ENCODE data around the gene SPATA9.

The SPATA9 gene, protein sequence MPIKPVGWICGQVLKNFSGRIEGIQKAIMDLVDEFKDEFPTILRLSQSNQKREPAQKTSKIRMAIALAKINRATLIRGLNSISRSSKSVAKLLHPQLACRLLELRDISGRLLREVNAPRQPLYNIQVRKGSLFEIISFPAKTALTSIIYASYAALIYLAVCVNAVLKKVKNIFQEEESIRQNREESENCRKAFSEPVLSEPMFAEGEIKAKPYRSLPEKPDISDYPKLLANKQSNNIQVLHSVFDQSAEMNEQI

DNA sequence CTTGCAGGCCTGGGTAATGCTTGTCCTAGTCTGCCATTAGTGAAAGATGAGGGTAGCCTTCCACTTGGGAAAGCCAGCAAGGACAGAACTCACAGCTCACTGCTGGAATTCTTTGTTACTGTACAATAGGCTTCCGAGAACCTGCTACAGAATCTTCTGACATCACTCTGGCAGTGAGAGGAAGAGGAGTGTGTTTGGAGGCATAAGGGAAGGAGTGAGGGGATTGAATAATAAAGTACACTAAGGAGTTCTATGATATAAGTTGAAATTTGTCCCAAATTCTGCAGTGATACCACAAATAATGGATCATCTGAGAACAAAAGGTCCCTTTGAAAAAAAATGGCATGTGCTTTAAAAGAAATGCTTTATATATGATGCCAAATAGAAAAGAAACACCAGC is at the start of gene SPATA9:
TSS of gene SPATA9 (minus strand) at position 101 of the 400 bp plus-strand sequence. CDS start 137 bp downstream, outside the sequence.
- no peak for TF ChIP-seq POLR2A (IDR thresholded peaks at IDR 0.05; ENCODE audit: low read depth, low read length)
- FAIRE-seq: no peak

DNA sequence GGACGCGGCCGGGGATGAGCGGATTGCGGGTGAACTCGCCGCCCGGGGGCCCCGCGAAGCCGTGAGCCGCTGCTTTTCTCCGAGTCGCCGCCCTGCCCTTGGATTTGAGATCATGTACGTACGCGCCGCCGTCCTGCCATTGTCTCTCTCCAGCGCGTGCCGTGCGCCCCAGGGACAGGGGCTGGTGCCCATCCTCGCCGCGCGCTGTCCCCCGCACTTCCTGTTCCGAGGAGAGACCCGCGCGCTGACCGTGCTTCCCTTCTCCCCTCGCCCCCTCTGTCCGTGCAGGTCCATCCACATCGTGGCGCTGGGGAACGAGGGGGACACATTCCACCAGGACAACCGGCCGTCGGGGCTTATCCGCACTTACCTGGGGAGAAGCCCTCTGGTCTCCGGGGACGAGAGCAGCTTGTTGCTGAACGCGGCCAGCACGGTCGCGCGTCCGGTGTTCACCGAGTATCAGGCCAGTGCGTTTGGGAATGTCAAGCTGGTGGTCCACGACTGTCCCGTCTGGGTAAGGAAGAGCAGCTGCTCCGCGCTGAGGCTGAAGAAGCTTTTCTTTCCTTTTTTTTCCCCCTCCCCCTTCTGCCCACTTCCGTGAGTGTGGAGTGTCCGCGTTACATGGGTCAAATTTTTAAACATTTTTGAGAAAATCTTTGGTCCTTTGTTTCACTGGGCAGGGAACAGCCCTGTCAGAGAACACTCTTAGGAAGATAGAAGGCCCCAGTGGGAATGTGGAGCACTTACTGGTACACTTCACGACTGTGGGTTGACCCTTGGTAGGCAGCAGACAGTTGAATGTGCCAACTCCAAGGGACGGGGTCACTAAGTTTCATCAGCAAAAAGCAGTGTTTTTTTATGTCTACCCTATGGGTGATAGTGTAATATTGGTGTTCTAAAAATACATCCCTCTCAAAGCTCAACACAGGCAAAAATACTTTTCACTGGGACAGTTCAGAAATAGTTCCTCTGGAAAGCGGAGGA is 49.1 kb upstream of the SPATA9 start:
- DNase-seq (ENCODE audit: insufficient read length, low spot score): no peak
- no peak for FAIRE-seq

More for the DNA sequence above, at the start of gene SPATA9:
- DNase-seq (ENCODE audit: insufficient read length, low spot score): no peak

DNA sequence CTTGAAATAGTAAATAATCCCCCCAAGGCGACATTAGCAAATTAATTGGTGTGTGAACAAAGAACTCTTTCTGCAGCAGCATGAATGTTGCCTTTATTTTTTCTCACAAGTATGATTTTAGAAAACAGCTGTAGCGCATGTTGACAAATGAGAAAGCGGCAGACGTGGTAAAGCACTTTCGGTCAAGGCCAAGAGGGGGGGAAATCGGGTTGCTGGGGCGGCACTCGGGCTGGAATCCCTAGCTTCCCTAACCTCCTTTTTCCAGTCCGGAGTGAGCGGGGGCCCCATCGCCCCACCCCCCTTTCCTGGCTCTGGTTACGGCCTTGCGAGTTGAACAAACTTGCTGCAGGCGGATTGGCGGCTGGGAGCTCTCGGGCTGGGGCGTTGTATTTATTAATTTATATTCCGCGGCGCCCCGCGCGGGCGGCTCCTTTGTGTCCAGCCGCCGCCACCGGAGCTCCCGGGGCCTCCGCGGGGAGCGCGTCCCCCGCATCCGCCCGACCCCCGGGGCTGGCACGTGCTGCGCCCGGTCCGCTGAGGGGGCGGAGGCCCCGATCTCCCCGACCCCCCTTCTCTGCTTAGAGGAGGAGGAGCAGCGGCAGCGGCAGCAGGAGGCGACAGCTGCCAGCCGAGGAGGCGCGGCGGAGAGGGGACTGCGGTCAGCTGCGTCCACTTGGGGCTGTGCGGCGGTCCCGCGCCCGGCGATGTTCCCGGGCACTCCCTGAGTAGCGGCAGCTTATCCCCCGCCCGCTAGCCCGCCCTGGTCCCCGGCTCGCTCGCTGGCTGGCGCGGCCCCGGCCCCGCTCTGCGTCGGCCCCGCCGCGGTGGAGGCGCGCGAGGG is 48.2 kb upstream of the SPATA9 start, which contains the start of gene RHOBTB3:
TSS of gene RHOBTB3 (plus strand) at position 607 of the 841 bp plus-strand sequence. CDS start 347 bp downstream, outside the sequence.
- peak; percentile 47 for DNase-seq (ENCODE audit: insufficient read length, low spot score)

More for the DNA sequence above, 49.1 kb upstream of the SPATA9 start:
- TF ChIP-seq POLR2A (IDR thresholded peaks at IDR 0.05; ENCODE audit: low read depth, low read length): no peak; the same call in 1 of the 2 replicates

DNA sequence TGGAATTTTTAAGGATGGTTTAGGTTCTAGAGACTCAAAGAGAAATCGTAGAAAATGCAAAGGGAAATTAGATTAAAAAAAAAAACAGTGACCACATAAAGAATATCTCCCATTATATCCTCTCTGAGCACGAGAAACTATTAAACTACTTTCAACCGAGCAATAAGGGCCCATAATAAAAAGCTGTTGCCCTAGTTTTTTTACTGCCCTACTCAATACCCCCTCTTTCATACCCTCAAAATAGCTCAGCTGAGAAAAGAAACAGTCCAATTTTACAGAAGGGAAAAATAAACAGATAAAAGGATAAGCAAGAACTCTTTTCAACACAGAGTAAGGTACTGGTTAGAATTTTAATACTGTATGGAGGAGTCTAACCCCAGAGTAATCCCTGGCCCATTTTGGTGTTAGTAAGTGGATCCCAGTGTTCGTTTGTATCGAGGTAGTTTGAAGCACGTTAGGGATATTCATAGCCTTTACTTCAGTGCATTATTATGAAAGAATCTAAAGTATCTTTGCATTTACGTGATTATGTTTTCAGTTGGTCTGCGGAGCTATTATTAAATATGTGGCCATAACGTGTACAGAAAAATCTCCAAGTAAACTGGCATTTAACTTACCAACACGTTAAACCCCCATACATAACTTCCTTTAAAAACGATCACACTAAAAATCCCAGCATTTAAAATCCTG is 47.4 kb upstream of the SPATA9 start:
- TF ChIP-seq POLR2A (IDR thresholded peaks at IDR 0.05; ENCODE audit: low read depth, low read length): no peak
- DNase-seq (ENCODE audit: insufficient read length, low spot score) (no peak), FAIRE-seq (peak; percentile 27)

More for the DNA sequence above, 48.2 kb upstream of the SPATA9 start, which contains the start of gene RHOBTB3:
- TF ChIP-seq POLR2A (IDR thresholded peaks at IDR 0.05; ENCODE audit: low read depth, low read length): peak; percentile 89
- FAIRE-seq: peak; percentile 55

DNA sequence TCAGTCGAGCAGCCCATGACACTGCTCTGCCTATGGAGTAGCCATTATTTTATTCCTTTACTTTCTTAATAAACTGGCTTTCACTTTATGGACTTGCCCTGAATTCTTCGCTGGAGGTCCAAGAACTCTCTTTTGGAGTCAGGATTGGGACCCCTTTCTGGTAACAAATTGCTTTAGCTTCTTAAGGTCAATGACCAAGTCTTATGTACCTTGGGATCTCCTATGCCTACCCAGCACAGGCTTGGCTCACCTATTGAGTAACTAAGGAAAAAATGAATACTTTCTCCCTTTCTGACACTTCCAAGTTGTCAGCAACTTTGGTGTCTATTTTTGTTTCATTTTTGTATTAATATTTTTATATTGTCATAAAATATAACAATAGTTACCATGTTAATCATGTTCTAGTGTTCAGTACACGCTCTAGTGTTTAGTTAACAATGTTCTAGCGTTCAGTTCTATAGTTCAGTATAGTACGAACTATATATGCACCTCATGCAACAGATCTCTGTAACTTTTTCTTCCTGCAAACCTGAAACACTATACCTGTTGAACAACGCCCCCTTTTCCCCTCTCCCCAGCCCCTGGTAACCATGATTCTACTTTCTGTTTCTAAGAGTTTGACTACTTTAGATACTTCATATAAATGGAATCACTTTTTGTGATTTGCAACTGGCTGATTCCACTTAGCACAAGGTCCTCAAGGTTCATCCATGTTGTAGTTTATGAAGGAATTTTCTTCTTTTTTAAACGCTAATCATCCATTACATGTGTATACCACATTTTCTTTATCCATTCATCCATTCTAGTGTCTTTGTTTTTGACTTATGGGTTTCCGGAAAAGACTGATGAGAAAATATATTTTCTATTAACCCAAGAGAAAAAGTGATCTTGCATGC is 46.6 kb upstream of the SPATA9 start:
- FAIRE-seq (peak; percentile 43), DNase-seq (ENCODE audit: insufficient read length, low spot score) (no peak)
- TF ChIP-seq POLR2A (IDR thresholded peaks at IDR 0.05; ENCODE audit: low read depth, low read length): no peak

DNA sequence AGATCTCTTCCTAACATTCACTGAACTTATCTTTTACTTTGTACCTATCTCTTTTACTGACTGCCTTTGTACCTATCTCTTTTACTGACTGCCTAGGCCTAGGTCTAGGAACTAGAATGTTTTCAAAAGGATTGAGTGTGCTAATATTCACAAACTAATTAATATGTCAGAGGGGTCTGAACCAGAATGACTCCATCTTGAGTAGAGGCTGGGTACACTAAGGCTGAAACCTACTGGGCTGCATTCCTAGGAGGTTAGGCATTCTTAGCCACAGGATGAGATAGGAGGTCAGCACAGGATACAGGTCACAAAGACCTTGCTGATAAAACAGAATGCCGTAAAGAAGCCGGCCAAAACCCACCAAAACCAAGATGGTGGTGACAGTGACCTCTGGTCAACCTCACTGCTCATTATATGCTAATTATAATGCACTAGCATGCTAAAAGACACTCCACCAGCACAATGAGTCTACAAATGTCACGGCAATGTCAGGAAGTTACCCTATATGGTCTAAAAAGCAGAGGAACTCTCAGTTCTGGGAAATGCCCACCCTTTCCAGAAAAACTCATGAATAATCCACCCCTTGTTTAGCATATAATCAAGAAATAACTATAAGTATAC is 45.8 kb upstream of the SPATA9 start:
- DNase-seq (ENCODE audit: insufficient read length, low spot score) (no peak), FAIRE-seq (peak; percentile 86)
- TF ChIP-seq POLR2A (IDR thresholded peaks at IDR 0.05; ENCODE audit: low read depth, low read length): no peak

DNA sequence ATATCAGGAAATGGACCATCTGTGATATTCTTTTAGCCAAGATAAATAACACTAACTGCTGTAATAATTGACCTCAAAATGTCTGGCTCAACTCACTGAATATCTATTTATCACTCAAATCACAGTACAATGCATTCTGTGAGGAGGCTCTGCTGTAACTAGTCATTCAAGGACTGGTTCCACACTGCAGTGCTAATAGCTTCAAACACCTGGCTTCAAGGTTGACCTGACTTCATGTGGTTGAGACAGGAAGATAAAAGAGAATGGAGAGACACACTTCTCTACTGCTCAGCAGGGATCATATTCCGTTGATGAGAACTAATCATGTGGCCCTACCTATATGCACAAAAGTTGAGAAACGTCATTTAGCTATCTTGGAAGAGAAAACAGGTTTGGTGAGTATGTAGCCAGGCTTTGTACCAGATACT is 45.0 kb upstream of the SPATA9 start:
- DNase-seq (ENCODE audit: insufficient read length, low spot score) (no peak), FAIRE-seq (peak; percentile 62)

DNA sequence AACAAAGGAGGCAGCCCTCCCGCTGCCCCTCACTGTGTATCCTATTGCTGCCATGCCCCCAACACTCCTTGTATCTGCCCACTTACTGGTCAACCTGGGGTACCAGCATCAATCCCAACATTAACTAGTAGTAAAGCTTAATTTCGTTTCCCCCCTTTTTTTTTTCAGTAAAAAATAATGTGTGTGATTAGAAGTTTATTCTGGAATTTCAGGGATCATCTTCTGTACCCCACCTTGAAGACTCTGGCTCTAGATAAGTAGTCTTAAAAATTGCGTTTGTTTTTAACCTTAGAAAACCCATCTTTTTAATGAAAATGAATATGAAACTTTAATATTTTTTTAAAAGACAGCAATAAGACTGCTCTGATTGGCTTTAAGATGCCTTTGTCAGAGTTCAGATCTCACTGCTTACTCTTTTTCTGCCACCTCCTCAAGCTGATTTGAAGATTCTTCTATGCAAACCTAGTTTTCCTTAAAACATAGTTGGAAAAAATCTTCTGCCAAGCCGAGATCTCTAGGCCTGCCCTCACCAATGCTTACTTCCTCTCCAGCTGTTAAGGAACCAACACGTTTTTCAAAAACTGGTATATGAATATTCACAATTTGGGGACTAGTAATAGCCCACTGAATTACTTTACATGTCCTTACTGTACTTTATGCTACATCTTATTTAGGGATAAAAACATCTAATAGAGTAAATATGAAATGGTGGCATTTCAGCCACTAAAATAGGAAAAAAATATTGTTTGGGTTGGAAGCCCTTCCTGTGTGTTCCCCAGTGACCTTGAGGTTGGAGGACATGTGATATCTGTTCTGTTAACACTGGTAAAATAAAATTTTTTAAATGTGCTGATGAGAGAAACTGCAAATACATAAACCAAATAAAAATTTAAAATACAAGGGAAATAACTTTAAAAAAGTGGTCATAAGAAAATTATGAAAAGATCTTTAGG is 44.3 kb upstream of the SPATA9 start:
- no peak for TF ChIP-seq POLR2A (IDR thresholded peaks at IDR 0.05; ENCODE audit: low read depth, low read length)
- DNase-seq (ENCODE audit: insufficient read length, low spot score) (no peak), FAIRE-seq (peak; percentile 64)

More for the DNA sequence above, 45.0 kb upstream of the SPATA9 start:
- TF ChIP-seq POLR2A (IDR thresholded peaks at IDR 0.05; ENCODE audit: low read depth, low read length): no peak

DNA sequence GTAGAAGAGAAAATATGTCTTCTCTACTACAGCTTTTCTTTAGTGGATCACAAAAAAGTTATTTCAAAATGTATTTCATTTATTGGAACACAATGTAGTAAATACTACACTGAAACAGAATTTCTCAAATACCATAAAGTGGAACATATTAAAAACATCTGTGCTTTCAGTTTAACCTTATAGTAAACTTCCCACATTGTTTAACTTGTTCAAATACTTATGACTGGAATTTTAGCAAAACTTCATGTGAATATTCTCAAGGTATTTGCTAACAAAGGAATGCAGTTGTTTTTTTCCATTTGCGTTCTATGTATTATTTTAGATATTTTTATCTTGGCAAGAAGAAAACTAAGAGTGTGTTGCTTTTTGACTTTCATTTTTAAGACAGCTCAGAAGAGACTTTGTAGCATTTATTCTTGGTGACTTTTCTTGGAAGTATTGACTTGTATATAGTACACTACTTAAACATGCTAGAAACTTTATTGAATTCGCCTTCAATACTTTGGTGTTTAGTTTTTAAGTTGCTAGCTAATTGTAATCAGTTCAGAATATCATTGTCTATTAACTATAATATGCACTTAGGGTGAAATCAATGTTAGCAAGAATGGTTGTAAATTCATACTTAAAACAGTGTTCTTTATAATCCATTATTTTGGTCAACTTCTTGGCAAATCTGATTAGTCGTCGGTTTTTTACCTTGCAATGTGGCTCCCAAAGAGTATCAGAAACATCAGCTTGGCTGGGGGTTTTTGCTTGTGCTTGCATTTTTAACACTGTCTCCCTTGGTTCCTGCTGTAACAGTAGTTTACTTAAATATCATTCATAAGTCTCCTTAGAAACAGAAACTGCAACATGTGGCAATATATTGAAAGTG is 43.4 kb upstream of the SPATA9 start:
- DNase-seq (ENCODE audit: insufficient read length, low spot score) (no peak), FAIRE-seq (peak; percentile 80)
- no peak for TF ChIP-seq POLR2A (IDR thresholded peaks at IDR 0.05; ENCODE audit: low read depth, low read length)
